Esophagus squamous epithelium (tissue), 5 donors: ENCODE measurements around the gene TPD52L3. TPM values are rescaled to one million over a fixed set of nuclear protein-coding genes. Genes with fewer than 3 reads are reported as not detected.

ENCODE experiments used
- DNase-seq: peaks from one replicate; lab custom pipeline; 2025; lab: John Stamatoyannopoulos, UW
- H3K27ac ChIP-seq, 4 donors: fragments of 200-600 bp; sonication (generic); one replicate each; pipeline ENCODE4 v1.5.1; 2016 to 2019; ENCODE audit warnings: mild to moderate bottlenecking in 1 of 4
- H3K27me3 ChIP-seq, 4 donors: fragments of 200-600 bp; sonication (generic); 1 replicate in 3 of 4; 2 replicates in 1 of 4; pipeline versions ENCODE4 v1.5.1 to v1.6.0; 2017 to 2021; ENCODE audit warnings: antibody characterized with exemption in 1 of 4
- H3K36me3 ChIP-seq, 3 donors: fragments of 200-600 bp; sonication (generic); one replicate each; pipeline ENCODE4 v1.5.1; 2016 to 2019
- H3K4me1 ChIP-seq, 3 donors: fragments of 200-600 bp; sonication (generic); one replicate each; pipeline ENCODE4 v1.5.1; 2017 to 2019
- H3K4me3 ChIP-seq, 4 donors: fragments of 200-600 bp; sonication (generic); 1 replicate in 3 of 4; 2 replicates in 1 of 4; pipeline ENCODE4 v1.5.1; 2016 to 2019; ENCODE audit warnings: mild to moderate bottlenecking in 2 of 4, moderate library complexity in 1 of 4
- H3K9me3 ChIP-seq, 3 donors: fragments of 200-600 bp; sonication (generic); one replicate each; pipeline ENCODE4 v1.5.1; 2016 to 2019
- POLR2A ChIP-seq, 4 donors: fragments of 450-650 bp; IDR thresholded peaks; one replicate each; pipeline ENCODE4 v1.6.1; 2017; ENCODE audit warnings: antibody characterized with exemption in 4 of 4, mild to moderate bottlenecking in 4 of 4, moderate library complexity in 3 of 4
- WGBS, 2 donors: methylation state at CpG; one replicate each; pipeline ENCODE4 v1.1.5; 2018; 5-methylcytosine and 5-hydroxymethylcytosine counted together
- intact Hi-C: fragments of 100-400 bp; cut with DNase I; formaldehyde crosslinking; loops from one replicate; pipeline ENCODE4 v1.15.0; 2022
- total RNA-seq, 4 donors: library from RNA; depleted of rRNA; stranded (reverse); fragments of >200 nt; gene quantifications; one replicate each; pipeline ENCODE4 v1.1.0, GENCODE V29; 2016
- TF ChIP-seq, protein P1 (sequence below), 6 experiments: fragments of 450-650 bp in 4 of 6; fragments of 200-600 bp in 2 of 6; sonication (generic) in 2 of 6; IDR thresholded peaks; one replicate each; pipeline ENCODE4 v1.5.1; 2016 to 2019; ENCODE audit warnings: antibody characterized with exemption in 6 of 6, mild to moderate bottlenecking in 4 of 6, moderate library complexity in 4 of 6
- donor health status: DM: yes; HTN: yes; CAD: no.

The TPD52L3 gene
- total RNA-seq, 4 donors from 2014 or later: not detected

DNA sequence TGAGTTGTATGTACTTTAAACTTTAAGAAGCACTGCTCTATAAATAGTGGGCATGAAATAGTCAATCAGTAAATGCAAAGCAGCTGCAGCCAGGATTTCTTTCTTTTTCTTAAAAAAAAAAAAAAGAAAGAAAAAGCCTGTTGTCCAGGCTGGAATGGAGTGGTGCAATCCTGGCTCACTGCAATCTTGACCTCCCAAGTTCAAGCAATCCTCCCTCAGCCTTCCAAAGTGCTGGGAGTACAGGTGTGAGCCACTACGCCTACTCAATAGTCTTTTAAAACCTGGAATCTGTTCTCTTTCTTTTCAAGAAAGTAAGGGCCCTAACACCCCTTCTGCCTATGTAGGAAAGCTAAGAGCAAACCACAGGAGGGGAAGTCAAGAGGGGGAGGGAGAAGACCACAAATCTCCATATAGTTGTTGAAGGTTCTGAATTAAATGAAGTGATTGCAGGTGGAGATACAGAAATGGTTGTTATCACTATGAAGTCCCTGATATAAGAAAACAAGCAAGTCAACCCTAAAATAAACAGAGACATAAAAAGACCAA, 20.6 kb upstream of the TPD52L3 start:
- no peak overlapping the region for H3K4me3 ChIP-seq
- peaks cover 0 to 16% (median 4%) of the 10 kb centered on the region in 3 donors for H3K4me1 ChIP-seq
- intact Hi-C loops: loop anchor here (5.0 to 10.0 kb wide), 3 partner anchors 110 to 423 kb away; no protein-coding TSS in a partner anchor
- no peak overlapping the region for H3K27ac ChIP-seq
- H3K36me3 ChIP-seq: no peaks in the 10 kb centered on the region
- peaks cover 0 to 9% (median 0%) of the 10 kb centered on the region in 4 donors for H3K27me3 ChIP-seq
- 79 to 91% methylated on average over 1 of the region's 1 CpG for WGBS, 2 donors
- no peak for TF ChIP-seq POLR2A (IDR thresholded peaks at IDR 0.05)
- TF ChIP-seq, protein P1, sequence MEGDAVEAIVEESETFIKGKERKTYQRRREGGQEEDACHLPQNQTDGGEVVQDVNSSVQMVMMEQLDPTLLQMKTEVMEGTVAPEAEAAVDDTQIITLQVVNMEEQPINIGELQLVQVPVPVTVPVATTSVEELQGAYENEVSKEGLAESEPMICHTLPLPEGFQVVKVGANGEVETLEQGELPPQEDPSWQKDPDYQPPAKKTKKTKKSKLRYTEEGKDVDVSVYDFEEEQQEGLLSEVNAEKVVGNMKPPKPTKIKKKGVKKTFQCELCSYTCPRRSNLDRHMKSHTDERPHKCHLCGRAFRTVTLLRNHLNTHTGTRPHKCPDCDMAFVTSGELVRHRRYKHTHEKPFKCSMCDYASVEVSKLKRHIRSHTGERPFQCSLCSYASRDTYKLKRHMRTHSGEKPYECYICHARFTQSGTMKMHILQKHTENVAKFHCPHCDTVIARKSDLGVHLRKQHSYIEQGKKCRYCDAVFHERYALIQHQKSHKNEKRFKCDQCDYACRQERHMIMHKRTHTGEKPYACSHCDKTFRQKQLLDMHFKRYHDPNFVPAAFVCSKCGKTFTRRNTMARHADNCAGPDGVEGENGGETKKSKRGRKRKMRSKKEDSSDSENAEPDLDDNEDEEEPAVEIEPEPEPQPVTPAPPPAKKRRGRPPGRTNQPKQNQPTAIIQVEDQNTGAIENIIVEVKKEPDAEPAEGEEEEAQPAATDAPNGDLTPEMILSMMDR (IDR thresholded peaks at IDR 0.05): no peak
- no peaks in the 10 kb centered on the region for H3K9me3 ChIP-seq
- no peak for DNase-seq

DNA sequence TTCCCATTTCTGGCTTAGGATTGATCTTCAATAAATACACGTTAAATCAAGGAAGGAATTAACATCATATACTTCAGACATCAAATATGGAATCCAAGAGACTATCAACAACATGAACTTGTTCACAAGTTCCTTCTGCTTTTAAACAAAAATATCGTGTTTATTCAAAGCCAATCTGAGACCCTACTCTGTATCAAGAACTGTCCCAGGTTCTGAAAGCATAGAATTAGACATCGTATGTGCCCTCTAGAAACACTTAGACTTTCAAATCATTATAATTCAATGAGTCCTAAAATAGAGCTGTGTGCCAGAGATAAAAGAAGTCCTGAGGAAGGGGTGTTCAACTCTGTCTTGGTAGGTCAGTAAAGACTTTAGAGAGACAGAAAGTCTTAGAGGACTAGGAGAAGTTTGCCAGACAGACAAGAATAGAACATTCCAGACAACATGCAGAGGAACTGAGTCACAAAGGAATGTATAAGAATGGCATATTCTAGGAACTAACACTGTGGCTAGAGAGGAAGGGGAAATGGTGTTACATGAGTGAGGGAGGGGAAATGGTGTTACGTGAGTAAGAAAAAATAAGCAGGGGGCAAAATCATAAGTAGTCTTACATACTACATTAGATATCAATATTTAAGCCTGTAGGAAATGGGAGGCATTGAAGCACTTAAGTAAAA, 2.9 kb downstream of the TPD52L3 start:
- 79 to 80% methylated on average over 4 of the region's 4 CpGs for WGBS, 2 donors
- no peak for DNase-seq
- TF ChIP-seq, protein P1 (IDR thresholded peaks at IDR 0.05): no peak
- TF ChIP-seq POLR2A (IDR thresholded peaks at IDR 0.05): no peak
- intact Hi-C loops: no loop called here
- Histone ChIP-seq H3K27ac (no peak overlapping the region), H3K9me3 (peaks cover 0 to 6% (median 6%) of the 10 kb centered on the region in 3 donors), H3K4me1 (no peaks in the 10 kb centered on the region), H3K4me3 (no peak overlapping the region), H3K27me3 (peaks cover 0 to 2% (median 0%) of the 10 kb centered on the region in 4 donors), H3K36me3 (no peaks in the 10 kb centered on the region)

DNA sequence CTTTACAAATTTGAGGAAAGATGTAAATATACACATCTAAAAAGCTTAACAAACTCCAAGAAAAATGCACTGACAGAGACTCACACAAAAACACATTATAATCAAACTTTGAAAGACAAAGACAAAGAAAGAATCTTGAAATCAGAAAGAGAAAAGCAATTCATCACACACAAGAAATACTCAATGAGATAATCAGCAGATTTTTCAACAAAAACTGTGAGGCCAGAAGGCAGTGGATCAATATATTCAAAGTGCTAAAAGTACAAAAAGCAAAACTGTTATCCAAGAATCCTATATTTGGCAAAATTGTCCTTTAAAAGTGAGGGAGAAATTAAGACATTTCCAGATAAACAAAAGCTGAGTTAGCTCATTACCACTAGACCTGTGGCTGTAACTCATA, 6.1 kb downstream of the TPD52L3 start:
- TF ChIP-seq POLR2A (IDR thresholded peaks at IDR 0.05): no peak
- TF ChIP-seq, protein P1 (IDR thresholded peaks at IDR 0.05): no peak
- Histone ChIP-seq H3K9me3 (peaks cover 0 to 9% (median 6%) of the 10 kb centered on the region in 3 donors), H3K4me3 (no peak overlapping the region), H3K36me3 (no peaks in the 10 kb centered on the region), H3K27ac (no peak overlapping the region), H3K27me3 (peaks cover 0 to 4% (median 0%) of the 10 kb centered on the region in 4 donors), H3K4me1 (no peaks in the 10 kb centered on the region)
- intact Hi-C loops: no loop called here
- DNase-seq: no peak

- WGBS, 2 donors: 61 to 64% methylated on average over 3 of the region's 3 CpGs
- Histone ChIP-seq H3K36me3 (no peaks in the 10 kb centered on the region), H3K27me3 (no peaks in the 10 kb centered on the region), H3K4me3 (no peak overlapping the region), H3K27ac (no peak overlapping the region), H3K9me3 (no peaks in the 10 kb centered on the region), H3K4me1 (no peaks in the 10 kb centered on the region)
- intact Hi-C loops: no loop called here
- no peak for DNase-seq
- TF ChIP-seq, protein P1 (IDR thresholded peaks at IDR 0.05): no peak
- TF ChIP-seq POLR2A (IDR thresholded peaks at IDR 0.05): no peak
These were observed 20.6 kb downstream of the TPD52L3 start for GRCh38 chr9:6348766-6349165.

DNA sequence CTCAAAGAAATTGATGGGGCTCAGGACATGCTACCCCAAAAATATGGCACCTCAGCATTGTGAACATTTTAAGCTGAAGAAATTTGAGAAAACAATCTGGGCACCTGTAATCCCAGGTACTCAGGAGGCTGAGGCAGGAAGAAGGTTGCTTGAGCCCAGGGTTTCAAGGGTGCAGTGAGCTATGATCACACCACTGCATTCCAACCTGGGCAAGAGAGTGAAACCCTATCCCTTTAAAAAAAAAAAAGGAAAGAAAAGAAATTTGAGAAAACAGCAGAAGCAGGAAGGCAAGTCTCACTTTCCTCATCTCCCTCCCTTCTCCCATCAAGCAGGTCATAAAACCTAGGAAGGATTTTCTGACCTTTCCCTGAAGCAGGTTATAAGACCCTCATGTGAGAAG, 23.6 kb downstream of the TPD52L3 start:
- H3K36me3 ChIP-seq: no peaks in the 10 kb centered on the region
- no peak overlapping the region for H3K27ac ChIP-seq
- peaks cover 0 to 4% (median 0%) of the 10 kb centered on the region in 3 donors for H3K4me1 ChIP-seq
- intact Hi-C loops: no loop called here
- no peak for DNase-seq
- no peak for TF ChIP-seq POLR2A (IDR thresholded peaks at IDR 0.05)
- TF ChIP-seq, protein P1 (IDR thresholded peaks at IDR 0.05): no peak
- no peaks in the 10 kb centered on the region for H3K9me3 ChIP-seq
- H3K27me3 ChIP-seq: no peaks in the 10 kb centered on the region
- H3K4me3 ChIP-seq: no peak overlapping the region
